Peyer's patch (tissue), 4 donors: ENCODE results near the gene IL17RD. TPM values are rescaled to one million over a fixed set of nuclear protein-coding genes. Genes with fewer than 3 reads are reported as not detected.

ENCODE experiments used
- DNase-seq, 3 donors: peaks; one replicate each; pipeline ENCODE4 v3.0.0-alpha.2; 2017 to 2019
- H3K27ac ChIP-seq, 4 donors: fragments of 200-600 bp; sonication (generic); one replicate each; pipeline ENCODE4 v1.5.1; 2016 to 2019
- H3K27me3 ChIP-seq, 2 donors: fragments of 200-600 bp; sonication (generic); one replicate each; pipeline ENCODE4 v1.5.1; 2019
- H3K36me3 ChIP-seq, 3 donors: fragments of 200-600 bp; sonication (generic); one replicate each; pipeline ENCODE4 v1.5.1; 2016 to 2019
- H3K4me1 ChIP-seq, 4 donors: fragments of 200-600 bp; sonication (generic); one replicate each; pipeline ENCODE4 v1.5.1; 2016 to 2019
- H3K4me3 ChIP-seq, 4 donors: fragments of 200-600 bp; sonication (generic); 1 replicate in 3 of 4; 2 replicates in 1 of 4; pipeline ENCODE4 v1.5.1; 2016 to 2019; ENCODE audit warnings: mild to moderate bottlenecking in 1 of 4
- H3K9me3 ChIP-seq, 4 donors: fragments of 200-600 bp; sonication (generic); one replicate each; pipeline ENCODE4 v1.5.1; 2016 to 2019; ENCODE audit warnings: mild to moderate bottlenecking in 1 of 4
- POLR2A ChIP-seq, 2 donors: fragments of 450-650 bp; IDR thresholded peaks; one replicate each; pipeline ENCODE4 v1.5.1; 2017; ENCODE audit warnings: antibody characterized with exemption in 2 of 2, mild to moderate bottlenecking in 2 of 2, moderate library complexity in 2 of 2
- total RNA-seq, 4 donors: library from RNA; depleted of rRNA; stranded (reverse); fragments of >200 nt; gene quantifications; one replicate each; pipeline ENCODE4 v1.1.0, GENCODE V29; 2016
- TF ChIP-seq, protein P1 (sequence below), 6 experiments: fragments of 450-650 bp in 4 of 6; fragments of 200-600 bp in 2 of 6; sonication (generic) in 1 of 6; IDR thresholded peaks; one replicate each; pipeline ENCODE4 v1.5.1; 2017 to 2019; ENCODE audit warnings: antibody characterized with exemption in 6 of 6, mild to moderate bottlenecking in 3 of 6, moderate library complexity in 1 of 6

IL17RD gene
- total RNA-seq, 4 donors from 2014 or later = 0.88 to 5.8 (median 2.1) TPM

DNA sequence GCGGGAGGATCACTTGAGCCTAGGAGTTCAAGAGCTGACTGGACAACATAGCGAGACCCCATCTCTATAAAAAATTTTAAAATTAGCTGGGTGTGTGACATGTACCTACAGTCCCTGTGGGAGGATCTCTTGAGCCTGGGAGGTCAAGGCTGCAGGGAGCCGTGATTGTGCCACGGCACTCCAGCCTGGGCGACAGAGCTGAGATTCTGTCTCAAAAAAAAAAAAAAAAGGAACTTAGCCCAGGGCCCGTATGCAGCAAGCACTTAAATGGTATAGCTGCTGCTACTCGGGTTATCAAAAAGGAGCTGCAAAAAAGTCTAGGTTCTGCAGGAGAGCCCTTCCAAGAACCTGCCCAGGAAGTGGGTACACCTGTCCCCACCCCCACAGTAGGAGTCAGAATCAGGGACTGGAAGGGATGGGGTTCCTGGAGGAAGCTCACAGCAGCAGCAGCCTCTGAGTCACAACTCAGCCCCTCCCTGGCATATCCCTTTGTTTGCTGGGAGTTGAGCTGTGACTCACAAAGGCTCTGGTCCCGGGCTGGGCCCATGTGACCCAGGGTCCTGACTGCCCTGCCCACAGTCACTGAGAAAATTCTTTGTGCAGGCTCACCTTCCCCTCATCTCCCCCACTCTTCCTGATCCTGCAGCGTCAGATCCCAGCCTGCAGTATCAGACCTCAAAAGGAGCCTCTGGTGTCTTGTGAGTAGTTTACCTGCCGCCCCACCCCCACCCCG, 104.9 kb downstream of the IL17RD start, which contains the start of gene SPATA12:
Gene SPATA12, plus strand, starts transcription at position 576 of the 733 bp plus-strand sequence. CDS start 13,031 bp downstream, outside the sequence.
- Histone ChIP-seq H3K4me1 (peaks cover 0 to 16% (median 0%) of the 10 kb centered on the region in 4 donors), H3K27ac (peak within 1 kb of the TSS in 2 of 4 donors; percentile 57 to 64), H3K27me3 (no peaks in the 10 kb centered on the region), H3K4me3 (no peak within 1 kb of the TSS), H3K36me3 (no peaks in the 10 kb centered on the region), H3K9me3 (no peaks in the 10 kb centered on the region)
- peak in 2 of 3 donors; percentile 77 to 82 for DNase-seq
- TF ChIP-seq, protein P1, sequence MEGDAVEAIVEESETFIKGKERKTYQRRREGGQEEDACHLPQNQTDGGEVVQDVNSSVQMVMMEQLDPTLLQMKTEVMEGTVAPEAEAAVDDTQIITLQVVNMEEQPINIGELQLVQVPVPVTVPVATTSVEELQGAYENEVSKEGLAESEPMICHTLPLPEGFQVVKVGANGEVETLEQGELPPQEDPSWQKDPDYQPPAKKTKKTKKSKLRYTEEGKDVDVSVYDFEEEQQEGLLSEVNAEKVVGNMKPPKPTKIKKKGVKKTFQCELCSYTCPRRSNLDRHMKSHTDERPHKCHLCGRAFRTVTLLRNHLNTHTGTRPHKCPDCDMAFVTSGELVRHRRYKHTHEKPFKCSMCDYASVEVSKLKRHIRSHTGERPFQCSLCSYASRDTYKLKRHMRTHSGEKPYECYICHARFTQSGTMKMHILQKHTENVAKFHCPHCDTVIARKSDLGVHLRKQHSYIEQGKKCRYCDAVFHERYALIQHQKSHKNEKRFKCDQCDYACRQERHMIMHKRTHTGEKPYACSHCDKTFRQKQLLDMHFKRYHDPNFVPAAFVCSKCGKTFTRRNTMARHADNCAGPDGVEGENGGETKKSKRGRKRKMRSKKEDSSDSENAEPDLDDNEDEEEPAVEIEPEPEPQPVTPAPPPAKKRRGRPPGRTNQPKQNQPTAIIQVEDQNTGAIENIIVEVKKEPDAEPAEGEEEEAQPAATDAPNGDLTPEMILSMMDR (IDR thresholded peaks at IDR 0.05) = no peak
- TF ChIP-seq POLR2A (IDR thresholded peaks at IDR 0.05) = no peak

DNA sequence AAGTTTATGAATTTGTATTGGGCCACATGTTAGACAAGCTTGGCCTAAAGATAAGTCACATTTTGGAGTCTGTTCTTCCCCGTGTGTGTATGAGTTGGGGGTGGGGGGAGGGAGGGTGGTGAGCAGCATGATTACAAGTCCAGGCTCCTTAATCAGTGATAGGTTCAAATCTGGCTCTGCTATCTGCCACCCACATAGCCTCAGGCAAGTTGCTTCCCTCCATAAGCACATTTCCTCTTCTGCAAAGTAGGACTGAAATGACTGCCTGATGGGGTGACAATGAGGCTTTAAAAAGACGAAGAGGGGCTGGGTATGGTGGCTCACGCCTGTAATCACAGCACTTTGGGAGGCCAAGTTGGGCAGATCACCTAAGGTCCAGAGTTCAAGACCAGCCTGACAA, 105.7 kb downstream of the IL17RD start:
- Histone ChIP-seq H3K9me3 (no peaks in the 10 kb centered on the region), H3K27me3 (no peaks in the 10 kb centered on the region), H3K36me3 (no peaks in the 10 kb centered on the region), H3K4me1 (peaks cover 0 to 16% (median 0%) of the 10 kb centered on the region in 4 donors), H3K4me3 (no peak overlapping the region), H3K27ac (no peak overlapping the region)
- no peak for DNase-seq
- no peak for TF ChIP-seq POLR2A (IDR thresholded peaks at IDR 0.05)

DNA sequence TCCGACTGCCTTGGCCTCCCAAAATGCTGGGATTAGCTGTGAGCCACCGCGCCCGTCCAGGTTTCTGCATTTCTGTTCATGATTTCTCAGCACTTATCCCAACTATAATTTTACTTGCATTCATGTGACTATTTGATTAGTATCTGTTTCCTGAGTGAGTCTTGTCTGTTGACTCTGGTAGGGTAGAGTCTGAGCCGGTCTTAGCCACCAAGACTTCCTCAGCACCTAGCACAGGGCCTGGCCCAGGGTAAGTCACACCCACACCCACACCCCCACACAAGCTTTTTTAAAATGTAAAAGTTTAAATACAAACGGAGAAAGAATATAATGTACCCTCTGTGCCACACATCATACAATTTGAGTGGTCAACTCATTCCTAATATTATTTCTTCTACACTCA, 107.8 kb downstream of the IL17RD start:
- H3K27ac ChIP-seq = no peak overlapping the region
- no peak for DNase-seq

DNA sequence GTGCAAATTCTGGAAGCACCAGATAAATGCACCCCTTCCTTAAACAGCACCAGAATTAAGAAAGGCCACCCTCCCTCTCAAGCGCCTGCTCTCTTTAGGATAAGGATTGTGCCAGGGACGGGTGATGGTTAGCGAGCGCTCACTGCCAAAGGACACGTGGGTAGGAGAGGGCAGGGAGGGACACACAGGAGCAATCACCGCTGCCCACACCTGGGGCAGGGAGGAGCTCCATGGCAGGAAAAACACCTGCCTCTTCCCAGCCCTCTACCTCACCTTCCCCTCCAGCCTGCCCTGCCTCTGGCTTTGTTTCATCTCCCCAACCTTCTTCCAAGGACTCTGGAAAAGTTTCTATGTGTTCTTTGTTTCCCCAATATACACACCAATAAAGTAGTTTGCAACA, 112.0 kb downstream of the IL17RD start:
- no peaks in the 10 kb centered on the region for H3K36me3 ChIP-seq
- H3K4me1 ChIP-seq = peaks cover 0 to 7% (median 0%) of the 10 kb centered on the region in 4 donors
- no peaks in the 10 kb centered on the region for H3K9me3 ChIP-seq
- H3K27me3 ChIP-seq = no peaks in the 10 kb centered on the region
- DNase-seq = no peak
- no peak overlapping the region for H3K27ac ChIP-seq
- no peak for TF ChIP-seq POLR2A (IDR thresholded peaks at IDR 0.05)
- TF ChIP-seq, protein P1 (IDR thresholded peaks at IDR 0.05) = no peak
- no peak overlapping the region for H3K4me3 ChIP-seq

More for the DNA sequence above, 107.8 kb downstream of the IL17RD start:
- TF ChIP-seq POLR2A (IDR thresholded peaks at IDR 0.05) = no peak
- TF ChIP-seq, protein P1 (IDR thresholded peaks at IDR 0.05) = no peak
- no peaks in the 10 kb centered on the region for H3K27me3 ChIP-seq
- no peaks in the 10 kb centered on the region for H3K9me3 ChIP-seq
- no peaks in the 10 kb centered on the region for H3K36me3 ChIP-seq
- H3K4me1 ChIP-seq = peaks cover 0 to 9% (median 0%) of the 10 kb centered on the region in 4 donors
- H3K4me3 ChIP-seq = no peak overlapping the region

DNA sequence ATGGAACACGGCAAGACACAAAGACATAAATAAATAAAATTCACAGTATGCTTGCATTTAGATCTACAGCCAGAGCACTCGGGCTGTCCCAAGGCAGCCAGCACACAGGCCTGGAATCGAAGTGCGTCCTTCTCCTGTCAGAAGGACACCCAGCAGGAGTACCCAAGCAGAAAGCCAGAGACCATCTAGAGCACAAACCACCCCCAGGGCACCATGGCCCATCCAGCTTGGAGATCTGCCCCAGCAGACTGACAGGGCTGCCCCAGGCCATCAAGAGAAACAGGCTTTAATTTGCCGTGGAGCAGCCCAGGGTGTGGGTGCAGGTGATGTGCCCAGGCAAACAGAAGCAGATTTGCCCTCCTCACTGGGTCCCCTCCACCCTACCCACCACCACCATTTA, 112.5 kb downstream of the IL17RD start:
- no peak overlapping the region for H3K4me3 ChIP-seq
- no peaks in the 10 kb centered on the region for H3K36me3 ChIP-seq
- H3K4me1 ChIP-seq = peaks cover 0 to 11% (median 0%) of the 10 kb centered on the region in 4 donors
- no peaks in the 10 kb centered on the region for H3K9me3 ChIP-seq
- H3K27me3 ChIP-seq = no peaks in the 10 kb centered on the region
- DNase-seq = no peak
- H3K27ac ChIP-seq = no peak overlapping the region
- TF ChIP-seq POLR2A (IDR thresholded peaks at IDR 0.05) = no peak
- TF ChIP-seq, protein P1 (IDR thresholded peaks at IDR 0.05) = no peak

DNA sequence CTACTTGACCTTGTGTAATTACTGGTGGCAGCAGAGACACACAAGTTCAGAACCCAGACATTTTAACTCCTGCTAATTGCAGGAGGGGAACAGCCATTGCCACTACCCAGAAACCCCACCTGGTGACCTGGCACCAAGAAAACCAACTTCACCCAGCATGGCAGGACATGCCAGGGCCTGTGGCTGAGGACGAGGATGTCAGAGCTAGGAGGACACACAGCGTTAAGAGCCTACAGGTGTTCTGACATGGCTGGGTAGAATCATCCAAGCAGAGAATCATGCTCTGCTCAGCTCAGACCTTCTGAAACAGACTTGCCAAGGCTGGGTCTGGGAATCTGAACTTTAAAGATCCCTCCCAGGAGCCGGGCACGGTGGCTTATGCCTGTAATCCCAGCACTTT, 116.4 kb downstream of the IL17RD start:
- Histone ChIP-seq H3K27me3 (no peaks in the 10 kb centered on the region), H3K4me1 (peaks cover 0 to 30% (median 0%) of the 10 kb centered on the region in 4 donors), H3K9me3 (no peaks in the 10 kb centered on the region), H3K36me3 (no peaks in the 10 kb centered on the region), H3K27ac (no peak overlapping the region), H3K4me3 (no peak overlapping the region)
- DNase-seq = no peak
- TF ChIP-seq POLR2A (IDR thresholded peaks at IDR 0.05) = no peak
- TF ChIP-seq, protein P1 (IDR thresholded peaks at IDR 0.05) = no peak
